ENCODE results near the gene OR10C1.

Gene OR10C1

GRCh38 chr6:29488874-29489273 lies 49.8 kb downstream of the OR10C1 start:
- TF ChIP-seq CTCF (conservative IDR thresholded peaks at IDR 0.05): no peak
- no peak overlapping the region for H3K27ac ChIP-seq

- no peak overlapping the region for H3K27ac ChIP-seq
- no peak for TF ChIP-seq CTCF (conservative IDR thresholded peaks at IDR 0.05)
Measured at GRCh38 chr6:29489286-29489685, 50.2 kb downstream of the OR10C1 start.

GRCh38 chr6:29490055-29490454 lies 50.9 kb downstream of the OR10C1 start:
- no peak for TF ChIP-seq CTCF (conservative IDR thresholded peaks at IDR 0.05)
- H3K27ac ChIP-seq: no peak overlapping the region

GRCh38 chr6:29490552-29490951 lies 51.4 kb downstream of the OR10C1 start:
- TF ChIP-seq CTCF (conservative IDR thresholded peaks at IDR 0.05): no peak
- H3K27ac ChIP-seq: no peak overlapping the region
